ENCODE results near the gene TRNP1. TPM values are rescaled to one million over a fixed set of nuclear protein-coding genes. Genes with fewer than 3 reads are reported as not detected.

Gene TRNP1
- total and polyA plus RNA-seq, 2 experiments from 2014 or later = 19.1 to 327 TPM

DNA sequence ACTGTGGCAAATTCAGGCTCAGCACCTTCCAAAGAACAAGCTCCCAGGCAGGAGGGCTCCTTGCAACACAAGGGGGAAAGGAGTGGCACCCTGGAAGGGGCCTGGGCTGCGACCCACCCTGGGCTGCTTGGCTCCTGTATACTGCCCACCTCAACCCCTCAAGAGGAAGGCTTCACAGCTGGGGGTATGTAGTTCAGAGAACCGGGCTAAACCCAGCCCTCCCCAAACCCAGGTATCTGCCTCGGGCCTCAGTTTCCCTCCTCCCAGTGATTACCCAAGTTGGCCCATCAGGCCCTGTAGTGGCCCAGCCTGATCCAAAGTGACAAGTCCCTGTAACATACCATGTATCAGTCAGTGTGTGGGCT is 11.7 kb downstream of the TRNP1 start:
- Histone ChIP-seq H3F3A (ENCODE audit: insufficient read depth) (peaks cover 63% of the 10 kb centered on the region), H3K4me3 (no peak overlapping the region), H2AFZ (no peak overlapping the region), H3K36me3 (ENCODE audit: low read depth) (peaks cover 4% of the 10 kb centered on the region), H3K79me2 (ENCODE audit: insufficient read depth) (no peaks in the 10 kb centered on the region), H3K27me3 (replicated peaks; ENCODE audit: insufficient read depth) (no peaks in the 10 kb centered on the region), H3K4me2 (ENCODE audit: unreplicated experiment) (no peak overlapping the region), H3K9me2 (ENCODE audit: insufficient read depth) (no peaks in the 10 kb centered on the region), H3K9me3 (ENCODE audit: low read depth) (no peaks in the 10 kb centered on the region), H3K27ac (no peak overlapping the region), H4K20me1 (ENCODE audit: insufficient read depth) (no peaks in the 10 kb centered on the region), H3K4me1 (ENCODE audit: insufficient read depth) (peaks cover 20% of the 10 kb centered on the region), H3K9ac (no peak overlapping the region)
- WGBS, 2 experiments (ENCODE audit: low coverage in 1 of 2, low lambda C conversion rate in 2 of 2, missing lambda C conversion rate in 2 of 2) = 90% methylated on average over 3 of the region's 3 CpGs
- no peak for TF ChIP-seq EZH2 (IDR thresholded peaks at IDR 0.05; ENCODE audit: insufficient read depth, poor library complexity, severe bottlenecking)
- no peak for TF ChIP-seq EZH2phosphoT487 (IDR thresholded peaks at IDR 0.05; ENCODE audit: insufficient read depth, low read depth)
- in situ Hi-C loops (cut with MboI) = no loop called here
- DNase-seq = no peak

- Histone ChIP-seq H2AFZ (no peak overlapping the region), H3K9ac (no peak overlapping the region), H3K4me1 (ENCODE audit: insufficient read depth) (peaks cover 21% of the 10 kb centered on the region), H3K4me3 (no peak overlapping the region), H3K9me2 (ENCODE audit: insufficient read depth) (no peaks in the 10 kb centered on the region), H3K27ac (no peak overlapping the region), H4K20me1 (ENCODE audit: insufficient read depth) (no peaks in the 10 kb centered on the region), H3K79me2 (ENCODE audit: insufficient read depth) (no peaks in the 10 kb centered on the region), H3K27me3 (replicated peaks; ENCODE audit: insufficient read depth) (no peaks in the 10 kb centered on the region), H3K4me2 (ENCODE audit: unreplicated experiment) (no peak overlapping the region), H3K9me3 (ENCODE audit: low read depth) (no peaks in the 10 kb centered on the region), H3K36me3 (ENCODE audit: low read depth) (no peaks in the 10 kb centered on the region), H3F3A (ENCODE audit: insufficient read depth) (peaks cover 56% of the 10 kb centered on the region)
- in situ Hi-C loops (cut with MboI) = no loop called here
- WGBS, 2 experiments (ENCODE audit: low coverage in 1 of 2, low lambda C conversion rate in 2 of 2, missing lambda C conversion rate in 2 of 2) = 91 to 95% methylated on average over 45 to 48 of the region's 48 CpGs
- TF ChIP-seq EZH2 (IDR thresholded peaks at IDR 0.05; ENCODE audit: insufficient read depth, poor library complexity, severe bottlenecking) (no peak), EZH2phosphoT487 (IDR thresholded peaks at IDR 0.05; ENCODE audit: insufficient read depth, low read depth) (no peak)
- DNase-seq = no peak
Observed at GRCh38 chr1:27005648-27006496, 12.4 kb downstream of the TRNP1 start.

DNA sequence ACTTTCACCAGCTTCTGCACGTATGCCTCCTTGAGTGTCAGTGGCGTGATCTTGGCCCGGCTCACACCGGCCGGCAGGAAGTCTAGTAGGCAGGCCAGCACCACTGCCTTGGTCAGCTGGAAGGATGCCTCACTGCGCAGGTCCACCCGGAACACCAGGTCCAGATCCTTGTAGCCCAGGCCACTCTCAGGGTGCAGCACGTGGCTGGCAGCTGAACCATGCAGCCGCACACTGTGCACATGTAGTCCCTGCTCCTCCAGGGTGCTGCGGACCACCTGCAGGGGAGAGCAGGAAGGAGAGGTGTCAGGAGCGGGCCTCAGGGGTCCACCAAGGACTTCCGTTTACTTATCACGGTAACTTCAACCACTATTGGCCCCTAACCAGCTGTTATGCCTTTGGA is 13.2 kb downstream of the TRNP1 start:
- H3K4me3 ChIP-seq = no peak overlapping the region
- no peak overlapping the region for H2AFZ ChIP-seq
- H3F3A ChIP-seq (ENCODE audit: insufficient read depth) = peaks cover 54% of the 10 kb centered on the region
- H3K79me2 ChIP-seq (ENCODE audit: insufficient read depth) = no peaks in the 10 kb centered on the region
- H3K9me3 ChIP-seq (ENCODE audit: low read depth) = no peaks in the 10 kb centered on the region
- peaks cover 23% of the 10 kb centered on the region for H3K4me1 ChIP-seq (ENCODE audit: insufficient read depth)
- H3K27ac ChIP-seq = no peak overlapping the region
- no peak overlapping the region for H3K9ac ChIP-seq
- no peaks in the 10 kb centered on the region for H4K20me1 ChIP-seq (ENCODE audit: insufficient read depth)
- no peaks in the 10 kb centered on the region for H3K36me3 ChIP-seq (ENCODE audit: low read depth)
- DNase-seq = no peak
- no peaks in the 10 kb centered on the region for H3K9me2 ChIP-seq (ENCODE audit: insufficient read depth)
- TF ChIP-seq EZH2 (IDR thresholded peaks at IDR 0.05; ENCODE audit: insufficient read depth, poor library complexity, severe bottlenecking) (no peak), EZH2phosphoT487 (IDR thresholded peaks at IDR 0.05; ENCODE audit: insufficient read depth, low read depth) (no peak)
- no peak overlapping the region for H3K4me2 ChIP-seq (ENCODE audit: unreplicated experiment)
- in situ Hi-C loops (cut with MboI) = no loop called here
- H3K27me3 ChIP-seq (replicated peaks; ENCODE audit: insufficient read depth) = no peaks in the 10 kb centered on the region
- 71 to 73% methylated on average over 13 of the region's 13 CpGs for WGBS, 2 experiments (ENCODE audit: low coverage in 1 of 2, low lambda C conversion rate in 2 of 2, missing lambda C conversion rate in 2 of 2)

DNA sequence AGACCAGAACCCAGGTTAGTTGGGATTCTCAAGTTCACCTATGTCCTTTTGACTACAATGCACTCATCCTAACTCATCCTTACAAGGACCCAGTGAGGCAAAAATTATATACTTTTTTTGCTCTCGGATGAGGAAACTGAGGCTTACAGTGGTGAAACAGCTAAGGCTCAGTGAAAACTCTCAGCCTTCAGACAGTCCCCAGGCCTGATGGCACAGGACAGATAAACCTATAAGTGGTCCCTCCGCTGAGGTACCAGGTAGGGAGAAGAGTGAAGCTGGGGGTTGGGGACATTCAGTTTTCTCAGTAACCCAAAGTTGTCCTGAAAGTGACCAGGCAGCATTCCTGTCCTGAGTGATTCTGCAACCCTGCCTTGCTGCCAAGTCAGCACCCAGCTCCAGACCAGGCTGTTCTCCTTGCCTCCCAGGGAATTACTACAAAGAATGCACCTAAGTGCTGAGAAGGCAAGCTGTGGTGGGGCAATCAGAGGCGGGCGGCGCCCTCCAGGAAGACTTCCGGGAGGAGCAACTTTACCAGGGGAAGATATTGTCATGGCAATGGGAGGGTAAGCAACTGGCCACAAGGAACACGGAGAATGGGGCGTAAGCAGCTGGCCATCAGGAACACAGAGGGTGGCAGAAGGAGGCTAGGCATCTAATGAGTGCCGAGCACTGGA is 14.6 kb downstream of the TRNP1 start:
- no peak overlapping the region for H3K9ac ChIP-seq
- no peak overlapping the region for H2AFZ ChIP-seq
- DNase-seq = peak; percentile 58
- TF ChIP-seq EZH2phosphoT487 (IDR thresholded peaks at IDR 0.05; ENCODE audit: insufficient read depth, low read depth) (no peak), EZH2 (IDR thresholded peaks at IDR 0.05; ENCODE audit: insufficient read depth, poor library complexity, severe bottlenecking) (no peak)
- no peaks in the 10 kb centered on the region for H3K9me3 ChIP-seq (ENCODE audit: low read depth)
- peaks cover 23% of the 10 kb centered on the region for H3K4me1 ChIP-seq (ENCODE audit: insufficient read depth)
- no peak overlapping the region for H3K27ac ChIP-seq
- H3K4me3 ChIP-seq = no peak overlapping the region
- H3K36me3 ChIP-seq (ENCODE audit: low read depth) = no peaks in the 10 kb centered on the region
- no peak overlapping the region for H3K4me2 ChIP-seq (ENCODE audit: unreplicated experiment)
- no peaks in the 10 kb centered on the region for H3K79me2 ChIP-seq (ENCODE audit: insufficient read depth)
- no peaks in the 10 kb centered on the region for H3K27me3 ChIP-seq (replicated peaks; ENCODE audit: insufficient read depth)
- in situ Hi-C loops (cut with MboI) = no loop called here
- WGBS, 2 experiments (ENCODE audit: low coverage in 1 of 2, low lambda C conversion rate in 2 of 2, missing lambda C conversion rate in 2 of 2) = 70 to 76% methylated on average over 9 of the region's 9 CpGs
- H4K20me1 ChIP-seq (ENCODE audit: insufficient read depth) = no peaks in the 10 kb centered on the region
- H3K9me2 ChIP-seq (ENCODE audit: insufficient read depth) = no peaks in the 10 kb centered on the region
- H3F3A ChIP-seq (ENCODE audit: insufficient read depth) = peaks cover 44% of the 10 kb centered on the region

Measured in GM23248 (cell line).